GM10248 (cell line): ENCODE measurements around the gene POU3F1.

Experiments
- CTCF ChIA-PET: fragments of 300-600 bp; sonication (Branson Sonifier 250); formaldehyde crosslinking; extraction: SDS; loops from one replicate; lab custom pipeline; 2021; ENCODE audit warnings: antibody characterized with exemption; lab: Yijun Ruan, JAX
- POLR2A ChIA-PET: fragments of 350-650 bp; sonication (Branson Sonifier 250); formaldehyde crosslinking; extraction: SDS; loops from one replicate; lab custom pipeline; 2020; ENCODE audit warnings: antibody characterized with exemption; lab: Yijun Ruan, JAX
- DNase-seq: peaks from one replicate; pipeline ENCODE4 v3.0.0; 2012; ENCODE audit errors: extremely low spot score
- TF ChIP-seq, protein P1 (sequence below): IDR thresholded peaks from 2 replicates; pipeline ENCODE4 v1.5.1; 2012; ENCODE audit warnings: mild to moderate bottlenecking, low read depth; ENCODE audit errors: extremely low read depth, missing control alignments, control extremely low read depth

POU3F1 gene

GRCh38 chr1:37998913-37999429 lies 47.6 kb downstream of the POU3F1 start:
- ChIA-PET POLR2A (no interaction called here), CTCF (interaction anchor here (6.4 kb wide), 1 partner anchor 8 kb away, joined by 51 read pairs; the partner anchor contains the start of gene SF3A3)
- TF ChIP-seq, protein P1, sequence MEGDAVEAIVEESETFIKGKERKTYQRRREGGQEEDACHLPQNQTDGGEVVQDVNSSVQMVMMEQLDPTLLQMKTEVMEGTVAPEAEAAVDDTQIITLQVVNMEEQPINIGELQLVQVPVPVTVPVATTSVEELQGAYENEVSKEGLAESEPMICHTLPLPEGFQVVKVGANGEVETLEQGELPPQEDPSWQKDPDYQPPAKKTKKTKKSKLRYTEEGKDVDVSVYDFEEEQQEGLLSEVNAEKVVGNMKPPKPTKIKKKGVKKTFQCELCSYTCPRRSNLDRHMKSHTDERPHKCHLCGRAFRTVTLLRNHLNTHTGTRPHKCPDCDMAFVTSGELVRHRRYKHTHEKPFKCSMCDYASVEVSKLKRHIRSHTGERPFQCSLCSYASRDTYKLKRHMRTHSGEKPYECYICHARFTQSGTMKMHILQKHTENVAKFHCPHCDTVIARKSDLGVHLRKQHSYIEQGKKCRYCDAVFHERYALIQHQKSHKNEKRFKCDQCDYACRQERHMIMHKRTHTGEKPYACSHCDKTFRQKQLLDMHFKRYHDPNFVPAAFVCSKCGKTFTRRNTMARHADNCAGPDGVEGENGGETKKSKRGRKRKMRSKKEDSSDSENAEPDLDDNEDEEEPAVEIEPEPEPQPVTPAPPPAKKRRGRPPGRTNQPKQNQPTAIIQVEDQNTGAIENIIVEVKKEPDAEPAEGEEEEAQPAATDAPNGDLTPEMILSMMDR: no peak
- DNase-seq: no peak

- CTCF ChIA-PET: interaction anchor here (1.4 to 6.4 kb wide), 2 partner anchors 7 to 11 kb away, joined by 3 to 51 read pairs; partner anchors contain the start of gene SF3A3
- POLR2A ChIA-PET: no interaction called here
- TF ChIP-seq, protein P1: no peak
- no peak for DNase-seq
Measured at GRCh38 chr1:37998089-37998808, 48.3 kb downstream of the POU3F1 start.

DNA sequence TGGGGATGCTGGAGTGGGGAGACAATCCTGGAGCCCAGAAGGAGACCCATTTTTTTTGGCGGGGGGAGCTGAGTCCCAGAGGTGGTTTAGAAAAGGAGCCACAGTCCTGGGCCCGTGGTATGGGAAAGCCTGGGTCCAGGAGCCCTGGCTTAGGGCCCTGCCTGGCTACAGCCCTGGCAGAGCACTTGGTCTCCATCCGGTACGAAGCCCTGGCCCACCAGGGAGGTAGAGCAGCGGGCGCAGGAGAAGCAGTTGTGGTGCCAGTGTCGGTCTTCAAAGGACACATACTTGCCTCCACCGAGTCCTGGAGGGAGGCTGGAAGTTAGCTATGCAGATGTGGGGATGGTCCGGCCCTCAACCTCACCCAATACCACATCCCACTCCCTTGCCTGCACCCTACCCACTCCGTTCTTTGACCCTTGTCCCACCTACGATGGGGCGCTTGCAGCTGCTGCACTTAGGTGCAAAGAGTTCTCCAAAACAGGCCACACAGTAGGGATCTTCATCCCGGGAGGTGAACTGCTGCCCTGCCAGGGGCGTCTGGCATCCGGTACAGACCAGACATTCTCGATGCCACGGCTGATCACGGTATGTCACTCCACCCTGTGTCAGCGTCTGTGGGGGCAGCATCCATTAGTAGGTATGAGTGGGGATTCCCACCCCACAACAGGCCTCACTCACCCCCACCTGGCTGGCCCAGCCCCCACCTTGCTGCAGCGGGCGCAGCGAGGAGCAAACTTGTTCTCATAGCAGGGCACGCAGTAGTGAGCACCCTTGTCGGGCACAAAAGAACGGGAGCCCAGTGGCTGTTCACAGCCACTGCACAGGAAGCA lies 49.1 kb downstream of the POU3F1 start:
- TF ChIP-seq, protein P1: no peak
- DNase-seq: no peak
- POLR2A ChIA-PET: no interaction called here
- CTCF ChIA-PET: interaction anchor here (1.0 to 1.4 kb wide), 2 partner anchors 10 to 164 kb away, joined by 3 read pairs; no protein-coding TSS in a partner anchor

GRCh38 chr1:37995751-37996345 lies 50.7 kb downstream of the POU3F1 start:
- no peak for DNase-seq
- ChIA-PET POLR2A (no interaction called here), CTCF (no interaction called here)
- TF ChIP-seq, protein P1: no peak

DNA sequence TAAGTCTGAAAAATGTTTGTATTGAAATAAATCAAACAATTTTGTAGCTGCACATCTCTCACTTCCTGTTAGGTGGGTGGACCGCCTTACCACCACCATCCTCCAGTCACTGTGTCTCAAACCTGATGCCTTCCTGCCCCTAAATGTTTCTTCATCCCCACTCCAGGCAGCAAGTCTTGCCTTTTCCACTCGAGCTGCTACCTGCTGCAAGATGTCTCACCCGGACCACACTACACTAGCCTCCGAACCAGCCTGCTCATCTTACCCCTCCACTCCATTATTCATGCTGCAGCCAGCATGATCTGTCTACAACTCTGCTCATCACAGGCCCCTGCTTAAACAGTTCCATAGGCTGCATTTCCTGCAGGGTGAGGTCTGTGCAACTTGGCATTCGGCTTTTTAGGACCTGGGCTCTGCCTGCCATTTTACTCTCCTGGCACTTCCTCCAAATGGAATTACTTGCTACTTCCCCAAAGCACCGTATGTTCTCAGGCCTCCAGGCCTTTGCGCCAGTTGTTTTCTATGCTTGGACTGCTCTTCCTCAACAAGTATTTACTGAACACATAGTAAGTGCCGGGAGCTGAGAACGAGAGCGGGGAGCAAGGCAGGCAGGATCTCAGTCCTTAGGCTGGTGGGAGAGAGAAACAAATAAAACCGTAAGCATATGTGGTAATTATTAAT lies 51.6 kb downstream of the POU3F1 start:
- CTCF ChIA-PET: no interaction called here
- DNase-seq: no peak
- POLR2A ChIA-PET: no interaction called here
- TF ChIP-seq, protein P1: no peak
